HepG2 (cell line): Measurements from ENCODE around the gene MTHFD1L. TPM values are rescaled to one million over a fixed set of nuclear protein-coding genes. Genes with fewer than 3 reads are reported as not detected.
A peak's percentile ranks its signal among the peaks of the same experiment; 100 is the strongest.

ENCODE experiments used
- ATF3 ChIP-seq: sonication (generic); formaldehyde crosslinking; IDR thresholded peaks from 2 replicates; pipeline ENCODE4 v1.4.0; 2020; ENCODE audit warnings: missing genetic modification reagents
- BCL3 ChIP-seq: sonication (generic); formaldehyde crosslinking; IDR thresholded peaks from 2 replicates; pipeline ENCODE4 v1.5.1; 2020; ENCODE audit warnings: mild to moderate bottlenecking, missing genetic modification reagents, moderate library complexity
- CC2D1A ChIP-seq: sonication (generic); formaldehyde crosslinking; IDR thresholded peaks from 2 replicates; pipeline ENCODE4 v1.8.1; 2023; ENCODE audit warnings: mild to moderate bottlenecking, missing genetic modification reagents
- DNMT1 ChIP-seq: sonication (generic); formaldehyde crosslinking; IDR thresholded peaks from 2 replicates; pipeline ENCODE4 v1.5.1; 2020; ENCODE audit warnings: mild to moderate bottlenecking, missing genetic modification reagents
- GFI1 ChIP-seq: sonication (generic); formaldehyde crosslinking; IDR thresholded peaks from 2 replicates; pipeline ENCODE4 v1.5.0; 2020; ENCODE audit warnings: missing genetic modification reagents, mild to moderate bottlenecking, borderline replicate concordance
- HMG20A ChIP-seq: IDR thresholded peaks from 2 replicates; pipeline ENCODE4 v1.6.1; 2016; ENCODE audit warnings: borderline replicate concordance
- HMG20B ChIP-seq: conservative IDR thresholded peaks from 2 replicates; pipeline ENCODE4 v1.6.1; 2016; ENCODE audit warnings: missing genetic modification reagents, missing compliant biosample characterization
- LBX2 ChIP-seq: sonication (generic); formaldehyde crosslinking; IDR thresholded peaks from 2 replicates; pipeline ENCODE4 v1.5.0; 2020; ENCODE audit warnings: missing genetic modification reagents, mild to moderate bottlenecking, borderline replicate concordance
- MAF1 ChIP-seq: sonication (generic); formaldehyde crosslinking; IDR thresholded peaks from 2 replicates; pipeline ENCODE4 v1.5.0; 2020; ENCODE audit warnings: missing genetic modification reagents, borderline replicate concordance
- NAIF1 ChIP-seq: sonication (generic); formaldehyde crosslinking; IDR thresholded peaks from 2 replicates; pipeline ENCODE4 v1.5.0; 2020; ENCODE audit warnings: mild to moderate bottlenecking, missing genetic modification reagents, borderline replicate concordance
- NFATC3 ChIP-seq: sonication (generic); formaldehyde crosslinking; IDR thresholded peaks from 2 replicates; pipeline ENCODE4 v1.5.1; 2020; ENCODE audit warnings: mild to moderate bottlenecking, missing genetic modification reagents
- PCBP2 ChIP-seq: fragments of 200-400 bp; formaldehyde crosslinking; optimal IDR thresholded peaks from 2 replicates; pipeline ENCODE3; 2018; ENCODE audit warnings: low read length, low read depth; ENCODE audit not compliant: poor library complexity, severe bottlenecking
- SIX1 ChIP-seq: sonication (generic); formaldehyde crosslinking; IDR thresholded peaks from 2 replicates; pipeline ENCODE4 v1.4.0; 2020; ENCODE audit warnings: missing genetic modification reagents, borderline replicate concordance
- SOX5 ChIP-seq: IDR thresholded peaks from 2 replicates; pipeline ENCODE4 v1.6.1; 2016; ENCODE audit warnings: borderline replicate concordance
- TAF1 ChIP-seq: sonication (generic); formaldehyde crosslinking; IDR thresholded peaks from 2 replicates; pipeline ENCODE4 v1.4.0; 2020; ENCODE audit warnings: missing genetic modification reagents
- ZBTB33 ChIP-seq: sonication (generic); formaldehyde crosslinking; IDR thresholded peaks from 2 replicates; pipeline ENCODE4 v1.4.0; 2020; ENCODE audit warnings: missing genetic modification reagents
- ZC3H13 ChIP-seq: sonication (generic); formaldehyde crosslinking; IDR thresholded peaks from 2 replicates; pipeline ENCODE4 v1.8.1; 2023; ENCODE audit warnings: mild to moderate bottlenecking, missing genetic modification reagents, moderate library complexity
- ZMYM2 ChIP-seq: sonication (generic); formaldehyde crosslinking; IDR thresholded peaks from 2 replicates; pipeline ENCODE4 v1.8.0; 2022; ENCODE audit warnings: mild to moderate bottlenecking, missing genetic modification reagents
- ZNF251 ChIP-seq: sonication (generic); formaldehyde crosslinking; IDR thresholded peaks from 2 replicates; pipeline ENCODE4 v1.9.0; 2021; ENCODE audit warnings: mild to moderate bottlenecking, missing genetic modification reagents
- ZNF33B ChIP-seq: sonication (generic); formaldehyde crosslinking; IDR thresholded peaks from 2 replicates; pipeline ENCODE4 v1.5.1; 2020; ENCODE audit warnings: mild to moderate bottlenecking, missing genetic modification reagents
- ZNF354B ChIP-seq: sonication (generic); formaldehyde crosslinking; IDR thresholded peaks from 2 replicates; pipeline ENCODE4 v1.8.0; 2022; ENCODE audit warnings: mild to moderate bottlenecking, missing genetic modification reagents
- ZNF550 ChIP-seq: sonication (generic); formaldehyde crosslinking; IDR thresholded peaks from 2 replicates; pipeline ENCODE4 v1.4.0; 2020; ENCODE audit warnings: mild to moderate bottlenecking, missing genetic modification reagents, borderline replicate concordance
- ZNF562 ChIP-seq: sonication (generic); formaldehyde crosslinking; IDR thresholded peaks from 2 replicates; pipeline ENCODE4 v1.8.0; 2022; ENCODE audit warnings: missing genetic modification reagents, borderline replicate concordance
- ZNF564 ChIP-seq: sonication (generic); formaldehyde crosslinking; IDR thresholded peaks from 2 replicates; pipeline ENCODE4 v1.8.1; 2023; ENCODE audit warnings: mild to moderate bottlenecking, missing genetic modification reagents
- ZNF570 ChIP-seq: sonication (generic); formaldehyde crosslinking; IDR thresholded peaks from 2 replicates; pipeline ENCODE4 v1.4.0; 2020; ENCODE audit warnings: mild to moderate bottlenecking, missing genetic modification reagents, borderline replicate concordance
- ZNF674 ChIP-seq: sonication (generic); formaldehyde crosslinking; IDR thresholded peaks from 2 replicates; pipeline ENCODE4 v1.5.0; 2020; ENCODE audit warnings: low read depth, mild to moderate bottlenecking, missing genetic modification reagents
- ZNF746 ChIP-seq: sonication (generic); formaldehyde crosslinking; IDR thresholded peaks from 2 replicates; pipeline ENCODE4 v1.8.0; 2022; ENCODE audit warnings: mild to moderate bottlenecking, missing genetic modification reagents
- ZNF773 ChIP-seq: sonication (generic); formaldehyde crosslinking; IDR thresholded peaks from 2 replicates; pipeline ENCODE4 v1.4.0; 2020; ENCODE audit warnings: missing genetic modification reagents, borderline replicate concordance
- polyA plus RNA-seq, 8 experiments: library from polyadenylated mRNA; depleted of rRNA in 3 of 8; stranded (reverse) in 7 of 8; unstranded in 1 of 8; fragments of >200 nt; fragmentation: Illumina TruSeq in 4 of 8; extraction: Trizol in 4 of 8; gene quantifications; 2 replicates each; pipeline versions ENCODE4 v1.2.1 to v1.2.3, GENCODE V29; 2011 to 2016; ENCODE audit warnings: low read depth in 4 of 8, missing spikeins in 1 of 8, mixed read lengths in 1 of 8; ENCODE audit not compliant: insufficient read depth in 1 of 8
- total RNA-seq, 5 experiments: library from RNA; depleted of rRNA; stranded (reverse); fragments of >200 nt; fragmentation: Illumina TruSeq; extraction: Trizol; gene quantifications; 2 replicates each; pipeline ENCODE4 v1.2.3, GENCODE V29; 2016; ENCODE audit warnings: low read depth in 1 of 5

MTHFD1L gene
- total and polyA plus RNA-seq, 2 of the 13 experiments (the other 11 are each of a cell fraction or from before 2014, with no cell fraction given) = 24.0 to 39.6 TPM

- TF ChIP-seq PCBP2 (no peak), LBX2 (CRISPR knock-in tag) (no peak), ZNF564 (peak; percentile 41; the same call in 1 of the 2 replicates), HMG20A (CRISPR knock-in tag) (no peak), BCL3 (no peak), MAF1 (no peak), ZBTB33 (no peak), ZNF354B (no peak), CC2D1A (CRISPR knock-in tag) (no peak), NFATC3 (CRISPR knock-in tag) (no peak), ZNF33B (CRISPR knock-in tag) (no peak), DNMT1 (CRISPR knock-in tag) (no peak), ATF3 (CRISPR knock-in tag) (no peak), ZNF251 (no peak), ZNF773 (CRISPR knock-in tag) (no peak), ZNF562 (CRISPR knock-in tag) (no peak), ZC3H13 (no peak), TAF1 (CRISPR knock-in tag) (no peak), ZNF550 (CRISPR knock-in tag) (no peak), SOX5 (CRISPR knock-in tag) (no peak), GFI1 (no peak), ZNF674 (CRISPR knock-in tag) (no peak), NAIF1 (CRISPR knock-in tag) (no peak), ZMYM2 (CRISPR knock-in tag) (0 out of 2 replicates have a peak, but pooled peaks have one; percentile 52), SIX1 (no peak), ZNF746 (CRISPR knock-in tag) (no peak), ZNF570 (CRISPR knock-in tag) (no peak), HMG20B (CRISPR knock-in tag) (no peak)
Observed at GRCh38 chr6:151012321-151013294, 147.1 kb downstream of the MTHFD1L start (continued).
